ENCODE results near the gene GPR119. TPM values are rescaled to one million over a fixed set of nuclear protein-coding genes. Genes with fewer than 3 reads are reported as not detected.

GPR119 gene
- total RNA-seq, 1 experiment from 2014 or later: not detected

- H3K4me1 ChIP-seq (ENCODE audit: control insufficient read depth in 1 of 2, insufficient read depth in 2 of 2, low read length in 2 of 2): no peaks in the 10 kb centered on the region
- H3K79me2 ChIP-seq (ENCODE audit: insufficient read depth, low read length): no peaks in the 10 kb centered on the region
- CTCF ChIA-PET: no interaction called here
- no peak for DNase-seq (ENCODE audit: low read depth, low spot score)
- H3K9me3 ChIP-seq (ENCODE audit: control insufficient read depth in 1 of 2, insufficient read depth in 1 of 2, low read depth in 1 of 2, low read length in 2 of 2): no peaks in the 10 kb centered on the region
- BruUV-seq (replicated peaks): no TSS peak
- no peak overlapping the region for H3K4me3 ChIP-seq (replicated peaks in 1 of 2; ENCODE audit: low read depth in 1 of 2, low read length in 2 of 2)
- no peak overlapping the region for H2AFZ ChIP-seq (ENCODE audit: low read depth, low read length, poor library complexity, severe bottlenecking)
- H3K36me3 ChIP-seq (ENCODE audit: control insufficient read depth in 1 of 2, insufficient read depth in 2 of 2, low read length in 2 of 2): no peaks in the 10 kb centered on the region
- no peaks in the 10 kb centered on the region for H4K20me1 ChIP-seq (ENCODE audit: insufficient read depth)
- TF ChIP-seq YY1 (IDR thresholded peaks at IDR 0.05; ENCODE audit: extremely low read depth, insufficient replicate concordance, low read depth, low read length) (no peak), CEBPB (IDR thresholded peaks at IDR 0.05; ENCODE audit: low read depth) (no peak), REST (IDR thresholded peaks at IDR 0.05; ENCODE audit: low read depth) (no peak), SRF (IDR thresholded peaks at IDR 0.05; ENCODE audit: low read depth) (no peak), TCF7L2 (IDR thresholded peaks at IDR 0.05; ENCODE audit: borderline replicate concordance, extremely low read depth, insufficient read depth, insufficient read length) (no peak), SP1 (IDR thresholded peaks at IDR 0.05; ENCODE audit: low read depth) (no peak), ELF1 (IDR thresholded peaks at IDR 0.05; ENCODE audit: borderline replicate concordance, low read depth) (no peak), EGR1 (IDR thresholded peaks at IDR 0.05; ENCODE audit: low read depth) (no peak), FOSL1 (IDR thresholded peaks at IDR 0.05; ENCODE audit: low read depth) (no peak), ZBTB33 (IDR thresholded peaks at IDR 0.05; ENCODE audit: extremely low read depth, insufficient replicate concordance, low read length) (no peak), ZFX (IDR thresholded peaks at IDR 0.05) (no peak), CTCF (IDR thresholded peaks at IDR 0.05 in 2 of 3, conservative IDR thresholded peaks at IDR 0.05 in 1 of 3; ENCODE audit: borderline replicate concordance in 1 of 3, insufficient read depth in 1 of 3, low read depth in 2 of 3, low read length in 2 of 3) (no peak), RAD21 (IDR thresholded peaks at IDR 0.05; ENCODE audit: low read depth) (no peak)
- ATAC-seq: no peak
- no peak overlapping the region for H3K4me2 ChIP-seq (ENCODE audit: low read length)
- H3K9ac ChIP-seq (ENCODE audit: low read length): no peak overlapping the region
- POLR2A ChIA-PET: no interaction called here
- no peaks in the 10 kb centered on the region for H3K9me2 ChIP-seq (ENCODE audit: insufficient read depth)
- intact Hi-C loops (cut with micrococcal nuclease): no loop called here
- RAD21 ChIA-PET (ENCODE audit: low non-redundant PET in 1 of 2, low total read pairs in 2 of 2, uncharacterized antibody in 2 of 2, unreplicated experiment in 2 of 2): no interaction called here
- no peak overlapping the region for H3K27ac ChIP-seq (ENCODE audit: low read depth, low read length)
- H3K27me3 ChIP-seq (ENCODE audit: insufficient read depth, low read length): no peaks in the 10 kb centered on the region
These were observed 33.3 kb upstream of the GPR119 start for GRCh38 chrX:130418740-130419139.
